Caco-2 (cell line): ENCODE measurements around the gene NDFIP1. TPM values are rescaled to one million over a fixed set of nuclear protein-coding genes. Genes with fewer than 3 reads are reported as not detected.

Experiments used
- BruUV-seq: library from RNA; stranded (reverse); fragments of 400-500 nt; replicated peaks from 2 replicates; lab custom pipeline; 2021; lab: Mats Ljungman, UMichigan
- CTCF ChIA-PET: fragments of 300-600 bp; sonication (Branson Sonifier 250); formaldehyde crosslinking; loops from one replicate; lab custom pipeline; 2022; ENCODE audit warnings: antibody characterized with exemption; lab: Charles Lee
- POLR2A ChIA-PET: fragments of 300-600 bp; sonication (Branson Sonifier 250); formaldehyde crosslinking; loops from one replicate; lab custom pipeline; 2022; ENCODE audit warnings: antibody characterized with exemption; lab: Charles Lee
- DNase-seq, 2 experiments: peaks; one replicate each; pipeline versions ENCODE4 v3.0.0 to v3.0.0-alpha.2; 2020 to 2022
- H3K27me3 ChIP-seq: replicated peaks from 2 replicates; pipeline ENCODE4 v1.6.0; 2011; ENCODE audit warnings: low read length; ENCODE audit not compliant: control insufficient read depth, insufficient read depth
- H3K36me3 ChIP-seq: 2 replicates; pipeline ENCODE4 v1.5.1; 2011; ENCODE audit warnings: low read length; ENCODE audit not compliant: control insufficient read depth, insufficient read depth
- H3K4me1 ChIP-seq: fragments of 250-450 bp; sonication (Bioruptor Pico); 2 replicates; pipeline ENCODE4 v1.5.1; 2020; ENCODE audit warnings: mild to moderate bottlenecking
- H3K4me3 ChIP-seq: 2 replicates; pipeline ENCODE4 v1.5.1; 2011; ENCODE audit warnings: low read depth, mild to moderate bottlenecking, control low read depth, low read length
- H3K9me3 ChIP-seq: fragments of 250-450 bp; sonication (Bioruptor Pico); 2 replicates; pipeline ENCODE4 v1.5.1; 2020; ENCODE audit warnings: mild to moderate bottlenecking, moderate library complexity
- H3K27ac Mint-ChIP-seq: one replicate; pipeline ENCODE4 v1.8.0; 2022; ENCODE audit warnings: mixed read lengths; ENCODE audit not compliant: unreplicated experiment
- H3K27me3 Mint-ChIP-seq: one replicate; pipeline ENCODE4 v1.8.0; 2022; ENCODE audit warnings: mixed read lengths; ENCODE audit not compliant: insufficient read depth, unreplicated experiment
- H3K36me3 Mint-ChIP-seq: one replicate; pipeline ENCODE4 v1.8.0; 2022; ENCODE audit warnings: mild to moderate bottlenecking, mixed read lengths; ENCODE audit not compliant: insufficient read depth, unreplicated experiment
- H3K4me1 Mint-ChIP-seq: one replicate; pipeline ENCODE4 v1.8.0; 2022; ENCODE audit warnings: low read depth, mixed read lengths; ENCODE audit not compliant: unreplicated experiment
- H3K4me3 Mint-ChIP-seq: one replicate; pipeline ENCODE4 v1.8.0; 2022; ENCODE audit warnings: mild to moderate bottlenecking, moderate library complexity, mixed read lengths; ENCODE audit not compliant: unreplicated experiment
- H3K9me3 Mint-ChIP-seq: one replicate; pipeline ENCODE4 v1.8.0; 2022; ENCODE audit warnings: mixed read lengths; ENCODE audit not compliant: unreplicated experiment
- intact Hi-C: fragments of 100-400 bp; cut with micrococcal nuclease; formaldehyde crosslinking; loops from one replicate; pipeline ENCODE4 v1.10.0; 2022; ENCODE audit not compliant: unreplicated experiment
- total RNA-seq: library from RNA; stranded (reverse); gene quantifications from 2 replicates; pipeline ENCODE4 v1.2.3, GENCODE V29; 2022
- TF ChIP-seq, protein P1 (sequence below), 2 experiments: fragments of 200-600 bp in 1 of 2; IDR thresholded peaks; 1 replicate in 1 of 2; 2 replicates in 1 of 2; pipeline versions ENCODE4 v1.5.1 to v1.8.0; 2011 to 2022; ENCODE audit warnings: antibody characterized with exemption in 1 of 2, control low read depth in 1 of 2, inconsistent platforms in 1 of 2, low read depth in 1 of 2, low read length in 1 of 2, mild to moderate bottlenecking in 1 of 2, moderate library complexity in 1 of 2; ENCODE audit not compliant: insufficient read depth in 1 of 2, severe bottlenecking in 1 of 2, unreplicated experiment in 1 of 2

Gene NDFIP1
- total RNA-seq, 1 experiment from 2014 or later: 51.6 TPM

DNA sequence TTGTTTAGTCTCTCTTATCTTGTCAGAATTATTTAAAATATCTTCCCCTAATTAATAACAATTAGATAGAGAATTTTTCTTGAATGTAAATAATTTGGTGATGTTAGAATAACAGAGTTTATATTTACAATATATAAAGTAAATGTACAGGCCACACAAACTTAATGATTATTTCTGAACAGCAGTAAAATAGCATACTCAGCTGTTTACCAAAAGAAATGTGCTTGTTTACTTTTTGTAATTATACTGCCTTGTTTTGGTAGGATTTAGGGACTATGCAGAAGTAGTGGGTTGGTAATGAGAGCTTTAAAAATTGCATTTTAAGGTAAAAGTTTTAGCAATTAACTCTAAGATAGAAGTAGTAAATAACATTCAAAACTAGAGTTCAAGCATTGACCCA, 17.4 kb downstream of the NDFIP1 start:
- H3K4me3 ChIP-seq: no peak overlapping the region
- no peaks in the 10 kb centered on the region for H3K27me3 ChIP-seq
- BruUV-seq: no TSS peak
- H3K9me3 Mint-ChIP-seq: no peaks in the 10 kb centered on the region
- TF ChIP-seq, protein P1, sequence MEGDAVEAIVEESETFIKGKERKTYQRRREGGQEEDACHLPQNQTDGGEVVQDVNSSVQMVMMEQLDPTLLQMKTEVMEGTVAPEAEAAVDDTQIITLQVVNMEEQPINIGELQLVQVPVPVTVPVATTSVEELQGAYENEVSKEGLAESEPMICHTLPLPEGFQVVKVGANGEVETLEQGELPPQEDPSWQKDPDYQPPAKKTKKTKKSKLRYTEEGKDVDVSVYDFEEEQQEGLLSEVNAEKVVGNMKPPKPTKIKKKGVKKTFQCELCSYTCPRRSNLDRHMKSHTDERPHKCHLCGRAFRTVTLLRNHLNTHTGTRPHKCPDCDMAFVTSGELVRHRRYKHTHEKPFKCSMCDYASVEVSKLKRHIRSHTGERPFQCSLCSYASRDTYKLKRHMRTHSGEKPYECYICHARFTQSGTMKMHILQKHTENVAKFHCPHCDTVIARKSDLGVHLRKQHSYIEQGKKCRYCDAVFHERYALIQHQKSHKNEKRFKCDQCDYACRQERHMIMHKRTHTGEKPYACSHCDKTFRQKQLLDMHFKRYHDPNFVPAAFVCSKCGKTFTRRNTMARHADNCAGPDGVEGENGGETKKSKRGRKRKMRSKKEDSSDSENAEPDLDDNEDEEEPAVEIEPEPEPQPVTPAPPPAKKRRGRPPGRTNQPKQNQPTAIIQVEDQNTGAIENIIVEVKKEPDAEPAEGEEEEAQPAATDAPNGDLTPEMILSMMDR (IDR thresholded peaks at IDR 0.05; ENCODE audit: insufficient read depth in 1 of 2, low read depth in 1 of 2, low read length in 1 of 2, severe bottlenecking in 1 of 2, unreplicated experiment in 1 of 2): no peak
- no peak overlapping the region for H3K27ac Mint-ChIP-seq
- intact Hi-C loops: no loop called here
- H3K9me3 ChIP-seq: no peaks in the 10 kb centered on the region
- no peak overlapping the region for H3K4me3 Mint-ChIP-seq
- no peaks in the 10 kb centered on the region for H3K27me3 Mint-ChIP-seq
- no peaks in the 10 kb centered on the region for H3K36me3 ChIP-seq
- H3K4me1 Mint-ChIP-seq: no peaks in the 10 kb centered on the region
- ChIA-PET CTCF (interaction anchor here (1.1 kb wide), 1 partner anchor 17 kb away, joined by 3 read pairs; no protein-coding TSS in a partner anchor), POLR2A (no interaction called here)
- no peaks in the 10 kb centered on the region for H3K36me3 Mint-ChIP-seq
- H3K4me1 ChIP-seq: no peaks in the 10 kb centered on the region
- no peak for DNase-seq

DNA sequence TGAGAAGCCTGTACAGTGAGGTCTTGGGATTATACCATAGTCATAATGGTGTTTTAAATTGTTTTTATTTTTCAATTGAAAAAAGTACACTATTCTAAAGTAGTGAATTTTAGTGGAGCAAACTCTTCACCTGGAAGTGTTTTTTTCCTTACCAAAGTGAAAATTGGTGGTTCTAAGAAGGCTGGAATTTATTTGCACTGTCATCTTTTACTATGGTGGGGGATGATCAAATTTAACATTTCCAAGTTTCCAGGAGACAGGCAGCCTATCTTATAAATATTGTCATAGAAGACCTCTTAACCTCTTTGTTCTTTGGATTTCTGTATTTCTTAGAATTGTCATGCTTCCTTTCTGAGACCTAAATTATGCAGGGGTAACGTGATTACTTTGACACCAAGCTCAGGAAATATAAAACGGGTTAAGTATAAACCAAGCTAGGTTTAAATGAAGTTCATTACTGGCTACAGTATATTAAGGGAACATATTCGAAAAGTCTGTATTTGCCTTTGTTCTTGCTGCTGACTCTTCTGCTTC, 20.2 kb downstream of the NDFIP1 start:
- no peak for DNase-seq
- H3K36me3 Mint-ChIP-seq: no peaks in the 10 kb centered on the region
- ChIA-PET CTCF (interaction anchor here (0.5 kb wide), 1 partner anchor 12 kb away, joined by 5 read pairs; no protein-coding TSS in a partner anchor), POLR2A (no interaction called here)
- TF ChIP-seq, protein P1 (IDR thresholded peaks at IDR 0.05; ENCODE audit: insufficient read depth in 1 of 2, low read depth in 1 of 2, low read length in 1 of 2, severe bottlenecking in 1 of 2, unreplicated experiment in 1 of 2): no peak
- Histone ChIP-seq H3K27me3 (no peaks in the 10 kb centered on the region), H3K4me1 (peaks cover 10% of the 10 kb centered on the region), H3K36me3 (no peaks in the 10 kb centered on the region), H3K9me3 (no peaks in the 10 kb centered on the region), H3K4me3 (no peak overlapping the region)
- BruUV-seq: no TSS peak
- no peaks in the 10 kb centered on the region for H3K4me1 Mint-ChIP-seq
- no peaks in the 10 kb centered on the region for H3K27me3 Mint-ChIP-seq
- H3K4me3 Mint-ChIP-seq: no peak overlapping the region
- H3K9me3 Mint-ChIP-seq: no peaks in the 10 kb centered on the region
- H3K27ac Mint-ChIP-seq: no peak overlapping the region
- intact Hi-C loops: no loop called here

DNA sequence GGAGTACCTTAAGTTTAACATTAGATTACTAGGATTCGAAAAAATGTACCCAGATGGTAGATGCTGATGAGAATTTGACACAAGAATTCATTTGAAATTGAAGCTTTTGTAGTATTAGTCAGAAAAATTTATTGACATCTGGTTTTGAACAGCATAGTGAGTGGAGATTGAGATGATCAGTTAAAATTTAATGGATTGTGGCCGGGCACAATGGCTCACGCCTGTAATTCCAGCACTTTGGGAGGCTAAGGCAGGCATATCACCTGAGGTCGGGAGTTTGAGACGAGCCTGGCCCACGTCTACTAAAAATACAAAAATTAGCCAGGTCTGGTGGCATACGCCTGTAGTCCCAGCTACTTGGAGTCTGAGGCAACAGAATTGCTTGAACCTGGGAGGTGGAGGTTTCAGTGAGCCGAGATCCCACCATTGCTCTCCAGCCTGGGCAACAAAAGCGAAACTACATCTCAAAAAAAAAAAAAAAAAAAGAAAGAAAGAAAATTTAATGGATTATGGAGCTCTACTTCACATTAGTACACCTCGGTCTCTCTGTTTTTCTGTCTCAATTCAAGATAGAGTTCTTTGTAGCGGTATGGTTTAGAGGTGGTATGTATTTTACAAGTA, 21.0 kb downstream of the NDFIP1 start:
- H3K27me3 Mint-ChIP-seq: no peaks in the 10 kb centered on the region
- CTCF ChIA-PET: no interaction called here

More for the DNA sequence above, 21.0 kb downstream of the NDFIP1 start:
- Histone ChIP-seq H3K36me3 (no peaks in the 10 kb centered on the region), H3K4me1 (peaks cover 13% of the 10 kb centered on the region), H3K27me3 (no peaks in the 10 kb centered on the region), H3K9me3 (no peaks in the 10 kb centered on the region), H3K4me3 (no peak overlapping the region)
- Mint-ChIP-seq H3K9me3 (no peaks in the 10 kb centered on the region), H3K36me3 (no peaks in the 10 kb centered on the region), H3K4me3 (no peak overlapping the region), H3K4me1 (no peaks in the 10 kb centered on the region), H3K27ac (no peak overlapping the region)
- DNase-seq: no peak
- no TSS peak for BruUV-seq
- POLR2A ChIA-PET: no interaction called here
- intact Hi-C loops: no loop called here
- TF ChIP-seq, protein P1 (IDR thresholded peaks at IDR 0.05; ENCODE audit: insufficient read depth in 1 of 2, low read depth in 1 of 2, low read length in 1 of 2, severe bottlenecking in 1 of 2, unreplicated experiment in 1 of 2): no peak
